Right lung (tissue), 5 donors: ENCODE results near the gene RBM33. TPM values are rescaled to one million over a fixed set of nuclear protein-coding genes. Genes with fewer than 3 reads are reported as not detected.
"Not testable (repeated sequence)": the region's sequence is repeated elsewhere in the genome, so short reads cannot be mapped to it uniquely, and the experiment has no call there.

Source experiments
- DNase-seq, 2 donors: peaks; one replicate each; pipeline ENCODE4 v3.0.0-alpha.2; 2013
- polyA plus RNA-seq, 5 donors: library from polyadenylated mRNA; unstranded; fragments of 120-200 nt; gene quantifications; one replicate each; pipeline versions ENCODE4 v1.2.1 to v1.2.3, GENCODE V29; 2013; ENCODE audit warnings: inconsistent platforms in 1 of 5, low replicate concordance in 1 of 5; ENCODE audit not compliant: insufficient read length in 5 of 5, insufficient read depth in 1 of 5

RBM33 gene
- polyA plus RNA-seq, 5 donors: 33.9 to 55.5 (median 41.5) TPM

GRCh38 chr7:155809332-155809946 is 165.0 kb downstream of the RBM33 start:
- DNase-seq: no peak

- no peak for DNase-seq
Observed at GRCh38 chr7:155809947-155810769, 165.7 kb downstream of the RBM33 start.

- DNase-seq: no peak
Observed at GRCh38 chr7:155810770-155811559, 166.5 kb downstream of the RBM33 start.

GRCh38 chr7:155811560-155811894 is 167.1 kb downstream of the RBM33 start:
- no peak for DNase-seq

- DNase-seq: no peak
Observed at GRCh38 chr7:155811895-155812761, 167.7 kb downstream of the RBM33 start, which contains the start of gene SHH. Gene SHH (minus strand): TSS chr7:155812463. CDS start chr7:155812122, 341 bp downstream.

- DNase-seq: no peak
Observed at GRCh38 chr7:155813125-155813524, 168.7 kb downstream of the RBM33 start.

- no peak for DNase-seq
Observed at GRCh38 chr7:155813546-155814315, 169.3 kb downstream of the RBM33 start.

- no peak for DNase-seq
Observed at GRCh38 chr7:155814316-155815276, 170.1 kb downstream of the RBM33 start.

GRCh38 chr7:155815332-155816191 is 171.1 kb downstream of the RBM33 start:
- no peak for DNase-seq

GRCh38 chr7:155816192-155816508 is 171.7 kb downstream of the RBM33 start:
- no peak for DNase-seq

- no peak for DNase-seq
Observed at GRCh38 chr7:155816996-155817395, 172.5 kb downstream of the RBM33 start.

- not testable (repeated sequence) for DNase-seq
Observed at GRCh38 chr7:155817515-155817914, 173.1 kb downstream of the RBM33 start.

GRCh38 chr7:155818154-155818819 is 173.8 kb downstream of the RBM33 start:
- no peak for DNase-seq

- DNase-seq: no peak
Observed at GRCh38 chr7:155818820-155819168, 174.3 kb downstream of the RBM33 start.

- no peak for DNase-seq
Observed at GRCh38 chr7:155819186-155819585, 174.7 kb downstream of the RBM33 start.

- DNase-seq: no peak
Observed at GRCh38 chr7:155820246-155820645, 175.8 kb downstream of the RBM33 start.

GRCh38 chr7:155820788-155821187 is 176.3 kb downstream of the RBM33 start:
- no peak for DNase-seq

GRCh38 chr7:155821851-155822250 is 177.4 kb downstream of the RBM33 start:
- DNase-seq: no peak
